ENCODE results near the gene GPX1.
A peak's percentile ranks its signal among the peaks of the same experiment; 100 is the strongest.
"Not testable (repeated sequence)": the region's sequence is repeated elsewhere in the genome, so short reads cannot be mapped to it uniquely, and the experiment has no call there.

The GPX1 gene

GRCh38 chr3:49386056-49386756 lies 28.1 kb upstream of the GPX1 start:
- Histone ChIP-seq H3K4me3 (ENCODE audit: low read length) (no peak overlapping the region), H3K36me3 (ENCODE audit: insufficient read depth, low read length) (peaks cover 9% of the 10 kb centered on the region; the same call in 1 of the 2 replicates), H3K27me3 (ENCODE audit: insufficient read depth, low read length) (no peaks in the 10 kb centered on the region), H3K9ac (ENCODE audit: low read depth, low read length) (no peak overlapping the region), H3K9me3 (ENCODE audit: insufficient read depth, low read depth, low read length) (no peaks in the 10 kb centered on the region), H3K4me1 (ENCODE audit: insufficient read depth, low read length) (no peaks in the 10 kb centered on the region), H3K27ac (ENCODE audit: low read depth, low read length) (no peak overlapping the region)
- 93% methylated on average over 11 of the region's 11 CpGs for WGBS

GRCh38 chr3:49385617-49386016 lies 27.5 kb upstream of the GPX1 start:
- no peaks in the 10 kb centered on the region for H3K4me1 ChIP-seq (ENCODE audit: insufficient read depth, low read length)
- WGBS, result no CpG with 5 or more reads among the region's 1 CpG
- H3K27me3 ChIP-seq (ENCODE audit: insufficient read depth, low read length), result no peaks in the 10 kb centered on the region
- H3K9ac ChIP-seq (ENCODE audit: low read depth, low read length), result no peak overlapping the region
- H3K4me3 ChIP-seq (ENCODE audit: low read length), result no peak overlapping the region
- H3K27ac ChIP-seq (ENCODE audit: low read depth, low read length), result no peak overlapping the region
- no peaks in the 10 kb centered on the region for H3K9me3 ChIP-seq (ENCODE audit: insufficient read depth, low read depth, low read length)
- peaks cover 9% of the 10 kb centered on the region; the same call in 1 of the 2 replicates for H3K36me3 ChIP-seq (ENCODE audit: insufficient read depth, low read length)

GRCh38 chr3:49383387-49383786 lies 25.2 kb upstream of the GPX1 start:
- Histone ChIP-seq H3K36me3 (ENCODE audit: insufficient read depth, low read length) (peaks cover 4% of the 10 kb centered on the region; the same call in 1 of the 2 replicates), H3K27me3 (ENCODE audit: insufficient read depth, low read length) (no peaks in the 10 kb centered on the region), H3K9ac (ENCODE audit: low read depth, low read length) (no peak overlapping the region), H3K27ac (ENCODE audit: low read depth, low read length) (no peak overlapping the region), H3K4me3 (ENCODE audit: low read length) (no peak overlapping the region), H3K9me3 (ENCODE audit: insufficient read depth, low read depth, low read length) (no peaks in the 10 kb centered on the region), H3K4me1 (ENCODE audit: insufficient read depth, low read length) (no peaks in the 10 kb centered on the region)
- WGBS, result 87% methylated on average over 5 of the region's 5 CpGs

GRCh38 chr3:49378249-49378895 lies 20.2 kb upstream of the GPX1 start:
- Histone ChIP-seq H3K27ac (ENCODE audit: low read depth, low read length) (no peak overlapping the region), H3K36me3 (ENCODE audit: insufficient read depth, low read length) (peaks cover 25% of the 10 kb centered on the region), H3K9me3 (ENCODE audit: insufficient read depth, low read depth, low read length) (no peaks in the 10 kb centered on the region), H3K27me3 (ENCODE audit: insufficient read depth, low read length) (no peaks in the 10 kb centered on the region), H3K4me1 (ENCODE audit: insufficient read depth, low read length) (no peaks in the 10 kb centered on the region), H3K9ac (ENCODE audit: low read depth, low read length) (no peak overlapping the region), H3K4me3 (ENCODE audit: low read length) (no peak overlapping the region)
- 89% methylated on average over 10 of the region's 11 CpGs for WGBS

- no peak overlapping the region for H3K4me3 ChIP-seq (ENCODE audit: low read length)
- WGBS, result 100% methylated on average over 1 of the region's 1 CpG
- no peaks in the 10 kb centered on the region for H3K4me1 ChIP-seq (ENCODE audit: insufficient read depth, low read length)
- no peaks in the 10 kb centered on the region for H3K27me3 ChIP-seq (ENCODE audit: insufficient read depth, low read length)
- H3K27ac ChIP-seq (ENCODE audit: low read depth, low read length), result no peak overlapping the region
- H3K36me3 ChIP-seq (ENCODE audit: insufficient read depth, low read length), result peaks cover 33% of the 10 kb centered on the region
- no peaks in the 10 kb centered on the region for H3K9me3 ChIP-seq (ENCODE audit: insufficient read depth, low read depth, low read length)
- no peak overlapping the region for H3K9ac ChIP-seq (ENCODE audit: low read depth, low read length)
Measured at GRCh38 chr3:49377483-49377882, 19.3 kb upstream of the GPX1 start.

- Histone ChIP-seq H3K36me3 (ENCODE audit: insufficient read depth, low read length) (peaks cover 65% of the 10 kb centered on the region), H3K27me3 (ENCODE audit: insufficient read depth, low read length) (no peaks in the 10 kb centered on the region), H3K4me3 (ENCODE audit: low read length) (no peak overlapping the region), H3K9ac (ENCODE audit: low read depth, low read length) (no peak overlapping the region), H3K9me3 (ENCODE audit: insufficient read depth, low read depth, low read length) (no peaks in the 10 kb centered on the region), H3K4me1 (ENCODE audit: insufficient read depth, low read length) (no peaks in the 10 kb centered on the region), H3K27ac (ENCODE audit: low read depth, low read length) (no peak overlapping the region)
Measured at GRCh38 chr3:49371946-49372345, 13.8 kb upstream of the GPX1 start.

GRCh38 chr3:49370585-49371290 lies 12.6 kb upstream of the GPX1 start:
- Histone ChIP-seq H3K27me3 (ENCODE audit: insufficient read depth, low read length) (no peaks in the 10 kb centered on the region), H3K9me3 (ENCODE audit: insufficient read depth, low read depth, low read length) (no peaks in the 10 kb centered on the region), H3K4me3 (ENCODE audit: low read length) (no peak overlapping the region), H3K4me1 (ENCODE audit: insufficient read depth, low read length) (no peaks in the 10 kb centered on the region), H3K27ac (ENCODE audit: low read depth, low read length) (no peak overlapping the region), H3K9ac (ENCODE audit: low read depth, low read length) (no peak overlapping the region), H3K36me3 (ENCODE audit: insufficient read depth, low read length) (peaks cover 76% of the 10 kb centered on the region)
- WGBS, result 87% methylated on average over 6 of the region's 6 CpGs

- no peaks in the 10 kb centered on the region for H3K27me3 ChIP-seq (ENCODE audit: insufficient read depth, low read length)
- no peak overlapping the region for H3K9ac ChIP-seq (ENCODE audit: low read depth, low read length)
- WGBS, result 94% methylated on average over 3 of the region's 3 CpGs
- peaks cover 16% of the 10 kb centered on the region for H3K4me1 ChIP-seq (ENCODE audit: insufficient read depth, low read length)
- peaks cover 72% of the 10 kb centered on the region for H3K36me3 ChIP-seq (ENCODE audit: insufficient read depth, low read length)
- H3K27ac ChIP-seq (ENCODE audit: low read depth, low read length), result no peak overlapping the region
- no peak overlapping the region for H3K4me3 ChIP-seq (ENCODE audit: low read length)
- no peaks in the 10 kb centered on the region for H3K9me3 ChIP-seq (ENCODE audit: insufficient read depth, low read depth, low read length)
Measured at GRCh38 chr3:49362561-49362960, 4.4 kb upstream of the GPX1 start.

GRCh38 chr3:49359623-49360022 lies 1.5 kb upstream of the GPX1 start:
- no peaks in the 10 kb centered on the region for H3K9me3 ChIP-seq (ENCODE audit: insufficient read depth, low read depth, low read length)
- WGBS, result 99% methylated on average over 2 of the region's 2 CpGs
- H3K4me1 ChIP-seq (ENCODE audit: insufficient read depth, low read length), result peaks cover 16% of the 10 kb centered on the region
- H3K27me3 ChIP-seq (ENCODE audit: insufficient read depth, low read length), result no peaks in the 10 kb centered on the region
- no peak overlapping the region for H3K9ac ChIP-seq (ENCODE audit: low read depth, low read length)
- no peak overlapping the region for H3K4me3 ChIP-seq (ENCODE audit: low read length)
- no peak overlapping the region; the same call in 1 of the 2 replicates for H3K27ac ChIP-seq (ENCODE audit: low read depth, low read length)
- H3K36me3 ChIP-seq (ENCODE audit: insufficient read depth, low read length), result peaks cover 63% of the 10 kb centered on the region

- peaks cover 16% of the 10 kb centered on the region for H3K4me1 ChIP-seq (ENCODE audit: insufficient read depth, low read length)
- peak overlapping the region; percentile 100 for H3K4me3 ChIP-seq (ENCODE audit: low read length)
- peak overlapping the region; percentile 98 for H3K27ac ChIP-seq (ENCODE audit: low read depth, low read length)
- H3K27me3 ChIP-seq (ENCODE audit: insufficient read depth, low read length), result no peaks in the 10 kb centered on the region
- H3K9ac ChIP-seq (ENCODE audit: low read depth, low read length), result peak overlapping the region; percentile 88
- WGBS, result 70% methylated on average over 2 of the region's 3 CpGs
- peaks cover 60% of the 10 kb centered on the region for H3K36me3 ChIP-seq (ENCODE audit: insufficient read depth, low read length)
- H3K9me3 ChIP-seq (ENCODE audit: insufficient read depth, low read depth, low read length), result no peaks in the 10 kb centered on the region
Measured at GRCh38 chr3:49358884-49359225, 702 bp upstream of the GPX1 start.

GRCh38 chr3:49357443-49358216 lies 523 bp downstream of the GPX1 start:
- H3K36me3 ChIP-seq (ENCODE audit: insufficient read depth, low read length), result peaks cover 52% of the 10 kb centered on the region
- WGBS, result 8% methylated on average over 63 of the region's 63 CpGs
- H3K27ac ChIP-seq (ENCODE audit: low read depth, low read length), result peak overlapping the region; percentile 98
- not testable (repeated sequence) for H3K27me3 ChIP-seq (ENCODE audit: insufficient read depth, low read length); H3K9me3 ChIP-seq (ENCODE audit: insufficient read depth, low read depth, low read length)
- peak overlapping the region; percentile 100 for H3K4me3 ChIP-seq (ENCODE audit: low read length)
- peaks cover 16% of the 10 kb centered on the region for H3K4me1 ChIP-seq (ENCODE audit: insufficient read depth, low read length)
- peak overlapping the region; percentile 88 for H3K9ac ChIP-seq (ENCODE audit: low read depth, low read length)

Measured in HUES64 (cell line).